ENCODE data around the gene MYMK.

The MYMK gene

DNA sequence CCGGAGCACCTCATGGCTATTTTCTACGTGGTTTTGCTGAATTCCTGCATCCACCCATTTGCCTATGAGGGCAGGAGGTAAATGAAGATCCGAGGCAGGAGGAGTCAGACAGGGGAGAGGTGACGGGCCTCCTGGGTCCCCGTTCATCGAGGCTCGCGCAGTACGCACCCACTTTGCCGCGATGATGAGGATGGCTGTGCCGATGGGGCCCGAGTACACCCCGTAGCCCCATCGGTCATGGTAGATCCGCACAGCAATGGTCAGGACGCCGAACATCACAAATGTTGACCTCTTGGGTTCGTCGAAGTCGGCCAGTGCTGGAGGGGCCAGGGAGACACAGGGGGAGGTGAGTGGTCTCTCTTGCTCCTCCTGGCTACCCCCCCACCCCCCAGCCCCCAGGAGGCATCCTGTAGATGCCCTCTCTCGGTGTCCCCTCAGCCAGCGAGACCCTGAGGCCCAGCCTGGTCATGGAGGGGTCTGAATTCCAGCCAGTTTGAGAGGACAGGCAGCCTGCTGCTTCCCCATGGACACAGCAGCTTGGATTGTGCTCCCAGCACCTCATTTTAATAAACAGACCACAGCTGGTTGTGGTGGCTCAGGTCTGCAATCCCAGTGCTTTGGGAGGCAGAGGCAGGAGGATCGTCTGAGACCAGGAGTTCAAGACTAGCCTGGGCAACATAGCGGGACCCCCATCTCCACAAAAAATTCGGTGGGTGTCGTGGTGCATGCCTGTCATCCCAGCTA is 5.9 kb downstream of the MYMK start:
- DNase-seq (ENCODE audit: low read depth, low spot score), result no peak

GRCh38 chr9:133518200-133518599 is 6.6 kb downstream of the MYMK start:
- no peak for DNase-seq (ENCODE audit: low read depth, low spot score)

DNA sequence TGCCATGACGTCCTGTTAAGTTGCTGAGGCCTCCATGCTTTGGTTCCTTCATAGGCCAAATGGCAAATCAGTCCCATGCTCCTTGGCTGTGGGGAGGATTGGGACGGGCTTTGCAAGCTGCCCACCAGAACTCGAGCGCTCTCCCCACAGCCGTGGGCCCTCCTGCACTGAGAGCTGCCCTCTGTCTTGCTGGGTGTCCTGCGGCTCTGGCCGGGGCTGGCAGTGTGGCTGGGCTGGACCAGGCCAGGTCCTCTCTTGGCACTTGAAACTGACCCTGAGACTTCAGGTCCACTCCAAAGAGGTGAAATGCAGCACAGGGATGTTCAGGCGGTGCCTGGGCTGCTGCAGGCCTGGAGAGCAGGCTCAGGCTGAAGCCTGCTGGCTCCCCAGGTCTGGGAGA is 7.0 kb downstream of the MYMK start:
- no peak for DNase-seq (ENCODE audit: low read depth, low spot score)

DNA sequence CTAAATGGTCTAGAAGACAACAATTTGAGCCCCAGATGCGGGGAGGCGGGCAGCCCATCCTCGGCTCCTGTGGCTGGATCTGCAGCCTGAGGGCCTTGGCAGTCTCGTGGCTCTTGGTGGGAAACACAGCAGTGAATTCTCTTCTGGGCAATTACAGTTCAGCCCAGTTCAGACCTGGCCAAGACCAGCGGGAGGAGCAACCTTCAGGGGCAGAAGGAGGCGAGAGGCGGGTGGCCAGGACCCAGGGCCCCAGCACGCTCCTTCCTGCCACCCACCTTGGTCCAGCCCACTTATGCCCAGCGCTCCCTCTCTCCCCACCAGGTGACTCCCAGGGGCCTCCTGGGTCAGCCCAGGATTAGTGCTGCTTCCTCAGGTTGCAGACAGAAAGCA is 7.8 kb downstream of the MYMK start:
- DNase-seq (ENCODE audit: low read depth, low spot score), result no peak

- DNase-seq (ENCODE audit: low read depth, low spot score), result no peak
These were observed 8.4 kb downstream of the MYMK start for GRCh38 chr9:133516256-133516960.

DNA sequence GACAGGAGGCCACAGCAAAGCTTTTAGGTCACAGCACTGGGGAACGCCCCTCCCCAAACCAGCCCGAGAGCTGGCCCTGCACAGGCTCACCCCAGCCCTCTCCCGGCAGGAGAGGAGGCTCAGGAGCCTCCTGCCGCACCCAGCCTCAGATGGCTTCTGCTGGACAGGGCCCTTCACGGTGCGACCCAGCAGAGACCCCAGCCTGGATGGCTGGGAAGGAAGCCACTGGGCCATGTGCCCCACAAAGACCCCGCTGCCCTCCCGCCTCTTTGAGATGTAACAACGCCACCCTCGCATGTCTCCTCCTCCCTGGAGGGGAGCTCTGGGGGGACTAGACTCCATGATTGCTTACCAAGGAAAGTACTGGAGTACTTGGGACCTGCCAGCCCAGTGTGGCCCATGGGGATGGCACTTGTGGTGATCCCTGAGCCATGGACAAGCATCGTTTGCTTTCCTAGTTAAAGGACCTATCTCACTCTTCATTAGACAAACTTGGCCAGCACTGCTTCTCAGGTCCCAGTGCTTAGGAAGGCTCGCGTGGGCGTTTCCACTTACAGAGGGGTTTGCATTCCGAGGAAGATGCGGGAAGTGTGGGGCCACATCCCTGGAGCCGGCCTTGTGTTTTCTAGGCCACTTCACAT is 9.0 kb downstream of the MYMK start:
- DNase-seq (ENCODE audit: low read depth, low spot score), result no peak

- no peak for DNase-seq (ENCODE audit: low read depth, low spot score)
These were observed 9.5 kb downstream of the MYMK start for GRCh38 chr9:133515240-133515610.

DNA sequence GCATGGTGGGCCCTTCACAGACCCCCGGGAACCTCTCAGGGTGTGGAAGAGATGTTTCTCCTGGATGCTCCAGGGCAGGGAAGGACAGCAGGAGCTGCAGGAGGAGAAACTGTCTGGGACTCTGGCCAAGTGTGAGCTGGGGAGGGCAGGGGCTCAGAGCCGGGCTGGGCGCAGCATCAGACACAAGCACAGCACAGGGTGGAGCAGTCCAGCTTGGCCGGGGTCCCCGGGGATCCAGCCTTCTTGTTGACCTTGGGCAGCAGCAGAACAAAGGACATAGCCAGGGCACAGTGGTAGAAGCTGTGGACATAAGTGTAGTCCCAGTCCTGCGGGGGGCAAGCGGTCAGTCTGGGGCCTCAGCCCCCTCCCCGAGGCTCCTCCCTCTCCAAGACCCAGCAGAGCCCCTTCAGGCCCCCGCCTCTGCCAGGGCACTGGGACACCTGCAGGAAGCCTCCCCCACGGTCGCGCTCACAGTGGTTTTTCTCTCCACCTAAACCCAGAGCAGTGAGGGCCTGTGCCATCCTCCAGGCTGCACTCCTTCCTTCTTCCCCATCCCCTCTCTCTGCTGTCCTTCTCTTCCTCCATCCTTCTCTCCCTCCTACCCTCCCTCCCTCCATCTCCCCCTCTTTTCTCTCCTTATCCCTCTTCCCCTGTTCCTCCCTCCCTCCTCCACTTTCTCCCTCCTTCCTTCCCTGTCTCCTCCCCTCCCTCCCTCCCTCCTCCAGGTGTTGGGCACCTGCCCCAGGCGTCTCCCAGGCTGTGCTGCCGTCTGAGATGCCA is 10.1 kb downstream of the MYMK start:
- DNase-seq (ENCODE audit: low read depth, low spot score), result no peak

DNA sequence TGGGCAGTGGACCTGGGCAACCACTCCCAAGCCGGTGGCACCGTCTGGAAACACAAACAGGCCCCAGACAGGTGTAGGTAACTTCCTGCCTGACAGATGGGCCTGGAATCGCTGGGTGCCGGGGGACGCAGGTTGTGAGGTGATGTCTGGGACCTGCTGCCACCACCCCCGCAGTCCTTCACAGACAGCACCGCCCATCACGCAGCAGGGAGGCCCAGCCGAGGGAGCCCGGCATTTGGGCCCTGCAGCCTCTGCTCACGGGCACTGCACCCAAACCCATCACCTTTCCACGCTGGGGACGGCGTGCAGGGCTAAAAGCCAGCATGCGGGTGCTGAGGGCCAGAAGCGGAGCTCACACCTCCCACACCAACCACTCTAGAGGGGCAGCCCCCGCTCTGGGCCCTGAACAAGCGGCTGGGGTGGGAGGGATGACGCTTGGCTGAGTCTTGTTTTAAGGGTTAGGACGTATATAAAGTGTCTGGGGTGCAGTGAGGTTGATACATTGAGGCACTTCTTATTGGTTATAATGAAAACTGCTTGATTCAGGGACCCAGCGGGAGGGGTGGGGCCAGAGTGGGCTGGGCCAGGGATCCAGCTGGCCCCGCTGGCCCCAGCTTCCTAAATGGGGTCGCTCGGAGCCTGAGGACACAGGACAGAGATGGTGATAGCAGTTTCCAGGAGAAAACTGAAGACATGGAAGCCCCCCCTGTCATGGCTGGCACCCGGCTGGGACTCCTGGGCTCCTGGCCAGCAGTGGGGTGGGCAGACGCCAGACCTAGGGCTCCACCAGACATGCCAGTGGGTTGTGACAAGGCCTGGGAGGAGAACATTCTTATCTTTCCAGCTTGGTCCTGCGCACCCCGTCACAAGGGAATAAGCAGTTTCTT is 11.3 kb downstream of the MYMK start:
- no peak for DNase-seq (ENCODE audit: low read depth, low spot score)

DNA sequence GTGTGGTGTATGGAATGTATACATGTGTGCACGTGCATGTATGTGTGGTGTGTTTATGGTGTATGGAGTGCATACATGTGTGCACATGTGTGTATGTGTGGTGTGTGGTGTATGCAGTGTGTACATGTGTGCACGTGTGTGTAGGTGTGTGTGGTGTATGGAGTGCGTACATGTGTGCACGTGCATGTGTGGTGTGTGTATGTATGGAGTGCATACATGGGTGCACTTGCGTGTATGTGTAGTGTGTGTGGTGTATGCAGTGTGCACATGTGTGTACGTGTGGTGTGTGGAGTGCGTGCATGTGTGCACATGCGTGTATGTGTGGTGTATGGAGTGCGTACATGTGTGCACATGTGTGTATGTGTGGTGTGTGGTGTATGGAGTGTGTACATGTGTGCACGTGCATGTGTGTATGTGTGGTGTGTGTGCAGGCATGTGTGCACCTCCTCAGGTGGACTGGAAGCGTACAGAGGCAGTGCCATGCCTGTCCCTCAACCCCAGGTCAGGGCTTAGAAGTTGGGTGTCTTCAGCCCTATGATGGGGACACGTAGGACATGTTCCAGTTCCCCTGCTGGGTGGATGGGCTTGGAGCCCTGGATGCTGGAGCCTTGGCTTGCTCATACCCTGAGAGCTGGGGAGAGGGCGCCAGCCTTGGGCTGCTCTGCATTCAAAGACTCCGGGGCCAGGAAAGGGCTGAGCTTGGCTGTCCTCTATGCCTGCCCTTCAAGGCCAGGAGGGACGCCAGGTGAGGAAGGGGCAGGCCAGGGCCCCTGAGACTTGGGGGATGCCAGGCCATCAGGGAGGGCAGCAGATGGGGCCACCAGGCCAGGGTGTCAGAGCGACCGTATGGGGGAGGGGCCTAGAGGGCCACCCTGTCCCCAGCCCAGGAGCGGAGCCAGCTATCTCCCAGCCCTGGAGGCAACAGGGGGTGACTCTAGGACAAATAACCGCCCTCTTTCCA is 12.2 kb downstream of the MYMK start:
- no peak for DNase-seq (ENCODE audit: low read depth, low spot score)

GRCh38 chr9:133511607-133512006 is 13.2 kb downstream of the MYMK start:
- no peak for DNase-seq (ENCODE audit: low read depth, low spot score)

- DNase-seq (ENCODE audit: low read depth, low spot score), result no peak
These were observed 13.7 kb downstream of the MYMK start for GRCh38 chr9:133510926-133511505.

DNA sequence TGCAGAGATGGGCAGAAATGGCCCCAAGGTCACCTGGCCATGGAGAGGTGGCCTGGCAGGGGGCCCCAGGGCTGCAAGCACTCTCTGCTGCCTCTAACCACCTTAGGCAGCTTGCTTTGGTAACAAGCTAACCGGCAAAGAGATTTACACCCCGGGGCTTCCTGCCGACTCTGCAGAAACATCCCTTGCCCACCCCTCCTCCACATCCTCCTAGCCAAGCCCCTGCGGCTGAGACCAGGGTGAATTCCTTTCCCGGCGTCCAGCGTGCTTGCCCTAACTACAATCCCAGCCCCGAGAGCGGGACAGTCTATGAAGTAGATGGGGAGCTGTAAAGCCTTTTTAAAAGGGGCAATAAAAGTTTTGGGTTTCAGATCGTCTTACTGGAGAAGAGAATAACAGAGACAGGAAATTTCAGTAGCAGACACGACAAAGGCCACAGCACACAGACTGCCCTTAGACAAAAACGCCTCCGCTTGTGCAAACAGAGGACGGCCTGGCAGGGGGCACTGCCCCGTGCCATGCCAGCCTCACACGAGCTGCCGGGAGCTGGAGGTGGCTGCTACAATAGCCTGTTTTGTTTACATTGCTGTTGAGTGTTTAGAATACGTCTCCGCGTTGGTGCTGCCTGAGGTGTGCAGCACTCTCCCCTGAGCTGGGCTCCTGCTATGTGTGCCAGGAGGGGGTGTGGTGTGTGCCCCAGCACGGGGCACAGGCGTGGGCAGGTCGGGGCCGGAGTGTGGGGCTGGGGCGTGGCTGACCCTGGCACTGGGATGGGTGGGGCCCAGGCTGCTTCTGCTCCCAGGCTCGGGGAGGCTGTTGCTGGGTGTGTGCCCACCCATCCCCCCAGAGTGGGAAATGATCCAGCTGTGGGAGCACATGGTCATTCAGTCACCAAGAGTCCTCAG is 15.3 kb downstream of the MYMK start:
- DNase-seq (ENCODE audit: low read depth, low spot score), result no peak

DNA sequence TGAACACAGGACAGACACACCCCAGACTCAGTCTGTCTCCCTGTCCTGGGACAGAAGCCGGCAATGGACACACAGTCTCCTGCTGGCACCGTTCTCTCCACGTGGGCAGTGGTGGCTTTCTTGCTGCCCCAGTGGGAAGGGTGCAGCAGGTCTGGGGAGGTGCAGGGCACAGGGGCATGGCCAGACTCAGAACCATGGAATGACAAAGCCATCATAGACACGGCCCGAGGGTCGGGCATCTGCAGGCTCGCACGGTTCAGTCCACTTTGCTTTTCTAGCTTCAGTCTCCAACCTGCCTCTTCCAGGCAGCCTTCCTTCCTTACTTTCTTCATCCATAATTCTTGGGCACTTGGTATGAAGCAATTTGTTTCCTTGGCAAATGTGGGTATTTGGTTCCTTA is 16.7 kb downstream of the MYMK start:
- DNase-seq (ENCODE audit: low read depth, low spot score), result no peak

DNA sequence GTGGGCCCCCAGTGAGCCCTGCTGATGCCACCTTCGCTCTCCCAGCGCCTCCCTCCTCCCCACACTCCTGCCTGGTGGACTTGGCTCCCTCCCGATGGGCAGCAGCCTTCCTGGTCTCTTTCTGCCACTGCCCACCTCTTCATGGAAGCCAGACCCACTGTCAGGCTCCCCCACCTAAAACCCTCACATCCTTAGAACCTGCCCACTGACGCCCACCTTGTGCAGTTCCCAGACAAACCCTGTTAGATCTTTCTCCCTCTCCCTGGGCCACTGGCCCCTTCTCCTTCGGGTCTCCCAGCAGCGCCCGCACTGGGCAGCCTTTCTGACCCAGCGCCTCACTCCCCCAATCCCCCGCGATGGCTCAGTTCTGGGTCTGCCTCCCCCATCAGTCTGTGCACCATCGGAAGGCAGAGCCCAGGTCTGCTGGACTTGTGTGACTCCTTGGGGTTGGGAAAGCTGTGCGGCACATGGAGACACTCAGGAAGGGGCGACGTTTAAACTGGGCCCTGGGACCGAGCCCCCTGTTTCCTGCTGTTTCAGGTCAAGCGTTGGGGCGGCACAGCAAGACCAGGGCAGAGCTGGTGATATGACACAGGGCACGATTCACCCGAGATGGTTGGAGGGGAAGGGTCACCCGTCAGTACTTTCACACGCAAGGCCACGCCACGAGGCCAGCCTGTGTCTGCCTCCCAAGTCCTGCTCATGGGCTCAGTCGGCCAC is 17.4 kb downstream of the MYMK start:
- no peak for DNase-seq (ENCODE audit: low read depth, low spot score)

- no peak for DNase-seq (ENCODE audit: low read depth, low spot score)
These were observed 18.1 kb downstream of the MYMK start for GRCh38 chr9:133506653-133507038.

- no peak for DNase-seq (ENCODE audit: low read depth, low spot score)
These were observed 18.7 kb downstream of the MYMK start for GRCh38 chr9:133505901-133506652.
